ENCODE data around the gene METTL13. TPM values are rescaled to one million over a fixed set of nuclear protein-coding genes. Genes with fewer than 3 reads are reported as not detected.

Gene METTL13
- total and polyA plus RNA-seq, 2 donors (not counting 1 experiment from before 2014, with no cell fraction given): 27.3 to 38.0 TPM

GRCh38 chr1:171740987-171741871 lies 40.2 kb upstream of the METTL13 start:
- Histone ChIP-seq H4K20me1 (ENCODE audit: control insufficient read depth, extremely low read depth, insufficient read depth, low read length) (no peaks in the 10 kb centered on the region), H3K27me3 (ENCODE audit: control insufficient read depth, insufficient read depth, low read length) (no peaks in the 10 kb centered on the region), H3K79me2 (ENCODE audit: control insufficient read depth, insufficient read depth, low read length) (peaks cover 36% of the 10 kb centered on the region), H3K4me3 (replicated peaks in 1 of 4; ENCODE audit: control extremely low read depth in 1 of 4, insufficient read depth in 1 of 4, low read depth in 3 of 4, low read length in 4 of 4) (peak overlapping the region; percentile 74 to 95 (median 85)), H3K4me1 (ENCODE audit: control insufficient read depth, extremely low read depth, insufficient read depth, low read length) (peaks cover 16% of the 10 kb centered on the region), H3K9me3 (ENCODE audit: control insufficient read depth, insufficient read depth, low read depth, low read length) (no peaks in the 10 kb centered on the region), H3K27ac (ENCODE audit: insufficient read depth, low read length) (peak overlapping the region; percentile 93), H2AFZ (ENCODE audit: low read length) (peak overlapping the region; percentile 68), H3K9ac (ENCODE audit: insufficient read depth, low read length) (peak overlapping the region; percentile 76), H3K4me2 (ENCODE audit: extremely low read depth, insufficient read depth, low read length) (peak overlapping the region; percentile 93), H3K36me3 (ENCODE audit: control insufficient read depth, insufficient read depth, low read length) (no peaks in the 10 kb centered on the region)
- no peak for TF ChIP-seq EZH2 (IDR thresholded peaks at IDR 0.05; ENCODE audit: low read length, missing control alignments)
- peak in 1 of 2 donors; percentile 4 for TF ChIP-seq CTCF (conservative IDR thresholded peaks at IDR 0.05 in 1 of 2, IDR thresholded peaks at IDR 0.05 in 1 of 2; ENCODE audit: low read depth in 1 of 2, low read length in 2 of 2)
- peak; percentile 27 to 31 for DNase-seq (ENCODE audit: low read depth in 2 of 2)

GRCh38 chr1:171741872-171742576 lies 39.4 kb upstream of the METTL13 start, which contains the start of gene VAMP4:
Gene VAMP4 (minus strand): TSS chr1:171742065. CDS start chr1:171738414, 3,651 bp downstream.
- no peaks in the 10 kb centered on the region for H3K9me3 ChIP-seq (ENCODE audit: control insufficient read depth, insufficient read depth, low read depth, low read length)

More at GRCh38 chr1:171741872-171742576, 39.4 kb upstream of the METTL13 start, which contains the start of gene VAMP4:
- peak within 1 kb of the TSS; percentile 68 for H2AFZ ChIP-seq (ENCODE audit: low read length)
- H3K79me2 ChIP-seq (ENCODE audit: control insufficient read depth, insufficient read depth, low read length): peaks cover 35% of the 10 kb centered on the region
- H3K4me2 ChIP-seq (ENCODE audit: extremely low read depth, insufficient read depth, low read length): peak within 1 kb of the TSS; percentile 93
- peak within 1 kb of the TSS; percentile 78 for H3K9ac ChIP-seq (ENCODE audit: insufficient read depth, low read length)
- no peaks in the 10 kb centered on the region for H4K20me1 ChIP-seq (ENCODE audit: control insufficient read depth, extremely low read depth, insufficient read depth, low read length)
- TF ChIP-seq CTCF (conservative IDR thresholded peaks at IDR 0.05 in 1 of 2, IDR thresholded peaks at IDR 0.05 in 1 of 2; ENCODE audit: low read depth in 1 of 2, low read length in 2 of 2) (no peak), EZH2 (IDR thresholded peaks at IDR 0.05; ENCODE audit: low read length, missing control alignments) (no peak)
- H3K4me3 ChIP-seq (replicated peaks in 1 of 4; ENCODE audit: control extremely low read depth in 1 of 4, insufficient read depth in 1 of 4, low read depth in 3 of 4, low read length in 4 of 4): peak within 1 kb of the TSS; percentile 74 to 95 (median 85)
- no peaks in the 10 kb centered on the region for H3K27me3 ChIP-seq (ENCODE audit: control insufficient read depth, insufficient read depth, low read length)
- peak within 1 kb of the TSS; percentile 93 for H3K27ac ChIP-seq (ENCODE audit: insufficient read depth, low read length)
- H3K36me3 ChIP-seq (ENCODE audit: control insufficient read depth, insufficient read depth, low read length): no peaks in the 10 kb centered on the region
- DNase-seq (ENCODE audit: low read depth in 2 of 2): peak; percentile 80 to 85
- peaks cover 16% of the 10 kb centered on the region for H3K4me1 ChIP-seq (ENCODE audit: control insufficient read depth, extremely low read depth, insufficient read depth, low read length)
